ENCODE results near the gene NANOS3.

NANOS3 gene

GRCh38 chr19:13876834-13877233 lies at the start of gene NANOS3:
Gene NANOS3 (plus strand): TSS chr19:13877134. CDS start chr19:13877249, 115 bp downstream.
- no peak for TF ChIP-seq CTCF (IDR thresholded peaks at IDR 0.05; ENCODE audit: low read depth, low read length)
- DNase-seq (ENCODE audit: extremely low read depth, low read depth): no peak

GRCh38 chr19:13827656-13828055 lies 49.3 kb upstream of the NANOS3 start:
- no peak for TF ChIP-seq CTCF (IDR thresholded peaks at IDR 0.05; ENCODE audit: low read depth, low read length)
- DNase-seq (ENCODE audit: extremely low read depth, low read depth): no peak

- no peak for DNase-seq (ENCODE audit: extremely low read depth, low read depth)
- no peak for TF ChIP-seq CTCF (IDR thresholded peaks at IDR 0.05; ENCODE audit: low read depth, low read length)
These were observed 46.7 kb upstream of the NANOS3 start for GRCh38 chr19:13830114-13830740.

- DNase-seq (ENCODE audit: extremely low read depth, low read depth): no peak
These were observed 46.0 kb upstream of the NANOS3 start for GRCh38 chr19:13830741-13831536.

GRCh38 chr19:13831537-13832467 lies 45.1 kb upstream of the NANOS3 start:
- DNase-seq (ENCODE audit: extremely low read depth, low read depth): no peak
- no peak for TF ChIP-seq CTCF (IDR thresholded peaks at IDR 0.05; ENCODE audit: low read depth, low read length)

More at GRCh38 chr19:13830741-13831536, 46.0 kb upstream of the NANOS3 start:
- no peak for TF ChIP-seq CTCF (IDR thresholded peaks at IDR 0.05; ENCODE audit: low read depth, low read length)

GRCh38 chr19:13833330-13834243 lies 43.3 kb upstream of the NANOS3 start:
- peak; percentile 36 for TF ChIP-seq CTCF (IDR thresholded peaks at IDR 0.05; ENCODE audit: low read depth, low read length)

More at GRCh38 chr19:13833330-13834243, 43.3 kb upstream of the NANOS3 start:
- no peak for DNase-seq (ENCODE audit: extremely low read depth, low read depth)

Data from AG09319 (cell line).